ENCODE measurements around the gene ZC3H7A. TPM values are rescaled to one million over a fixed set of nuclear protein-coding genes. Genes with fewer than 3 reads are reported as not detected.

The ZC3H7A gene
- total RNA-seq, 2 experiments from 2014 or later, result 62.3 to 67.8 TPM

DNA sequence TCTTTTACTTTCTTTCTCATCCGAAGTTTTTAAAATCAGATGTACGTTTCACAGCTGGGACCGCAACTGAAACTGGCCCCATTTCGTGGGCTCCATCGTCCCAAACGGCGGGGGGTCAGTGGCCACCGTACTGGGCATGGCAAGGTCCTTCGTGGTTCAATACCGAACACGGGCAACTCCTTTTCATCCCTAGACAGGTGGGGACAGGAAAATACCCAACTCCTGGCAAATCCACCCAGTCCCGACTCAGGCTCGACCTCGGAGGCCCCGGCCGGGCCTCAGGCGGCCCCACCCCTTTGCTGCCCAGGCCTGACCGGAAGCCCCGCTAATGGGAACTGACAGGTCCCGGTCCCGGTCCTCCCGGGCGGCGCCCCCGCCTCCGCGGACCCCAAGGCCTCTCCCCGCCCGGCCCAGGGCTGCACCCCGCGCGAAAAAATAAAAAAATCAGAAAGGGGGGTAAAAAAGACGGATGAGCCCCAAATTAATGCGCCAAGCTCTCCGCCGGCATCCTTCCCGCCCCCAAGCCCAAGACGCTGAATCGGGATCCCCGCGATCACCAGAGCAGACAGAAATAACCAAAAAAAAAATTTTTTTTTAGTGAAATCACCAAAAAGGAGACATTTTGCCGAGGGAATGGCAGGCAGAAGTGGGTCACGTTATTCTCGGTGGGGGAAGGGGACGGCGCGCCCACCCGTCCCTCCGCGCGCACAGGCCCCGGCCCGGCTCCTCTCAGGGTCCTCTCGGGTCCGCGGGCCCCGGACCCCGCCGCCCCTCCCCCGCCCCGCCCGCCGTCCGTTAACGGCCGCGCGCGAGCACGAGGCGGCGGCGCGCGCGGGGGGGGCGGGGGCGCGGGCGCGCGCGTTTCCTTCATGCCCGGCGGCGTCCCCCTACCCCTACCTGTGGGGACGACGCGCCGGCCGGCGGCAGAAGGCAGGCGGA is 562 bp downstream of the ZC3H7A start:
- Mint-ChIP-seq H3K9me3 (no peaks in the 10 kb centered on the region), H3K36me3 (ENCODE audit: low read depth) (peaks cover 32% of the 10 kb centered on the region), H3K4me3 (peak overlapping the region; percentile 76), H3K27me3 (no peaks in the 10 kb centered on the region), H3K27ac (peak overlapping the region; percentile 93), H3K4me1 (ENCODE audit: low read depth) (peaks cover 69% of the 10 kb centered on the region)
- no peak for ATAC-seq
- intact Hi-C loops (cut with micrococcal nuclease), result loop anchor here (2.0 to 5.0 kb wide), 2 partner anchors 14 to 54 kb away; partner anchors contain the start of gene TXNDC11
- CTCF ChIA-PET, result interaction anchor here (0.7 to 7.5 kb wide), 21 partner anchors 10 to 213 kb away, joined by 3 to 125 read pairs (median 4); partner anchors contain the start of genes RSL1D1 and TXNDC11
- POLR2A ChIA-PET, result interaction anchor here (0.6 to 6.6 kb wide), 12 partner anchors 12 to 262 kb away, joined by 3 to 55 read pairs (median 5); partner anchors contain the start of genes GSPT1, RSL1D1 and TXNDC11
- TF ChIP-seq, protein P1, sequence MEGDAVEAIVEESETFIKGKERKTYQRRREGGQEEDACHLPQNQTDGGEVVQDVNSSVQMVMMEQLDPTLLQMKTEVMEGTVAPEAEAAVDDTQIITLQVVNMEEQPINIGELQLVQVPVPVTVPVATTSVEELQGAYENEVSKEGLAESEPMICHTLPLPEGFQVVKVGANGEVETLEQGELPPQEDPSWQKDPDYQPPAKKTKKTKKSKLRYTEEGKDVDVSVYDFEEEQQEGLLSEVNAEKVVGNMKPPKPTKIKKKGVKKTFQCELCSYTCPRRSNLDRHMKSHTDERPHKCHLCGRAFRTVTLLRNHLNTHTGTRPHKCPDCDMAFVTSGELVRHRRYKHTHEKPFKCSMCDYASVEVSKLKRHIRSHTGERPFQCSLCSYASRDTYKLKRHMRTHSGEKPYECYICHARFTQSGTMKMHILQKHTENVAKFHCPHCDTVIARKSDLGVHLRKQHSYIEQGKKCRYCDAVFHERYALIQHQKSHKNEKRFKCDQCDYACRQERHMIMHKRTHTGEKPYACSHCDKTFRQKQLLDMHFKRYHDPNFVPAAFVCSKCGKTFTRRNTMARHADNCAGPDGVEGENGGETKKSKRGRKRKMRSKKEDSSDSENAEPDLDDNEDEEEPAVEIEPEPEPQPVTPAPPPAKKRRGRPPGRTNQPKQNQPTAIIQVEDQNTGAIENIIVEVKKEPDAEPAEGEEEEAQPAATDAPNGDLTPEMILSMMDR (IDR thresholded peaks at IDR 0.05), result no peak
- no peak for DNase-seq

DNA sequence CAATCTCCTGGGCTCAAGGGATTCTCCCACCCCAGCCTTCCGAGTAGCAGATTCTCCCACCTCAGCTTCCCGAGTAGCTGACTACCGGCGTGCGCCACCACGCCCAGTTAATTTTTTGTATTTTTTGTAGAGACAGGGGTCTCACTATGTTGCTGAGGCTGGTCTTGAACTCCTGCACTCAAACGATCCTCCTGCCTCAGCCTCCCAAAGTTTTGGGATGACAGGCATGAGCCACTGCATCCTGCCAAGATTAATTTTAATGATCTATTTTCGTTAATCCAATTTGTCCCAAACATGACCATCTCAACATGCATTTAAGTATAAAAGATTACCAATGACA is 1.2 kb downstream of the ZC3H7A start:
- DNase-seq (no peak), ATAC-seq (no peak)
- Mint-ChIP-seq H3K27ac (peak overlapping the region; percentile 93), H3K4me1 (ENCODE audit: low read depth) (peaks cover 71% of the 10 kb centered on the region), H3K9me3 (no peaks in the 10 kb centered on the region), H3K36me3 (ENCODE audit: low read depth) (peaks cover 36% of the 10 kb centered on the region), H3K27me3 (no peaks in the 10 kb centered on the region), H3K4me3 (peak overlapping the region; percentile 76)
- CTCF ChIA-PET, result interaction anchor here (1.6 to 7.5 kb wide), 4 partner anchors 14 to 53 kb away, joined by 3 to 125 read pairs (median 20); partner anchors contain the start of gene TXNDC11
- intact Hi-C loops (cut with micrococcal nuclease), result loop anchor here (2.0 to 5.0 kb wide), 2 partner anchors 13 to 54 kb away; partner anchors contain the start of gene TXNDC11
- TF ChIP-seq, protein P1 (IDR thresholded peaks at IDR 0.05), result no peak
- POLR2A ChIA-PET, result interaction anchor here (0.6 to 6.6 kb wide), 7 partner anchors 12 to 292 kb away, joined by 3 to 55 read pairs (median 3); partner anchors contain the start of gene TXNDC11

DNA sequence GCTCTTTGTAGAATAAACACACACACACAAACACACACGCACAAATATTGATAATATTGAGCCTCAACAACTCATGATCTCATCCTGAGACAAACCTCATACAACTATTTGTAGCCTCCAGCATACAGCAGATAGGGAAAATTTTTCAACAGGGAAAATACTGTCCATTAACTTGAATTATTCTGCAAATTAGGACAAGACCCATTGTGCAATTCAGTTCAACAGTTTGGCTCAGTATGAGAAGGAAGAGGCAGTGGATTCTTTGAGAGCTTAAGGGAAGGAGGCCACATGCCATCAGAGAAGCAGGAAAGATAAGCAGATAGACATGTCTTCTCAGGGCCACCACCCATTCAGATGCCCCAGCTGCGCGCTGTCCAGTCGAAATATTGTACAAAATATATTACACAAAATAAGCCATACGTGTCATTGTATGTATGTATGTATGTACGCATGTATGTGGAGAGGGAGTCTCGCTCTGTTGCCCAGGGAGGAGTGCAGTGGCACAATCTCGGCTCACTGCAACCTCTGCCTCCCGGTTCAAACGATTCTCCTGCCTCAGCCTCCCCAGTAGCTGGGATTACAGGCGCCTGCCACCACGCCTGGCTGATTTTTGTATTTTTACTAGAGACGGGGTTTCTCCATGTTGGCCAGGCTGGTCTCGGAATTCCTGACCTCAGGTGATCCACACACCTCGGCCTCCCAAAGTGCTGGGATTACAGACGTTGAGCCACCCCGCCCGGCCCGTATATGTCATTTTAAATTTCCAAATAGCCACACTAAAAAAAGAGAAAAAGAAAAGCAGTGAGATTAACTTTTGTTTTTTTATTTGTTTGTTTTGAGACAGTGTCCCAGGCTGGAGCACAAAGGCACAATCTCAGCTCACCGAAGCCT is 1.8 kb downstream of the ZC3H7A start:
- Mint-ChIP-seq H3K4me3 (peak overlapping the region; percentile 76), H3K27me3 (no peaks in the 10 kb centered on the region), H3K4me1 (ENCODE audit: low read depth) (peaks cover 68% of the 10 kb centered on the region), H3K9me3 (no peaks in the 10 kb centered on the region), H3K36me3 (ENCODE audit: low read depth) (peaks cover 37% of the 10 kb centered on the region), H3K27ac (peak overlapping the region; percentile 93)
- TF ChIP-seq, protein P1 (IDR thresholded peaks at IDR 0.05), result no peak
- ATAC-seq (no peak), DNase-seq (no peak)
- intact Hi-C loops (cut with micrococcal nuclease), result loop anchor here (5.0 kb wide), 1 partner anchor 53 kb away; the partner anchor contains the start of gene TXNDC11
- ChIA-PET POLR2A (interaction anchor here (0.7 to 6.6 kb wide), 6 partner anchors 11 to 293 kb away, joined by 3 to 55 read pairs (median 3); partner anchors contain the start of gene TXNDC11), CTCF (interaction anchor here (4.1 to 7.5 kb wide), 2 partner anchors 14 to 52 kb away, joined by 31 to 125 read pairs; partner anchors contain the start of gene TXNDC11)

DNA sequence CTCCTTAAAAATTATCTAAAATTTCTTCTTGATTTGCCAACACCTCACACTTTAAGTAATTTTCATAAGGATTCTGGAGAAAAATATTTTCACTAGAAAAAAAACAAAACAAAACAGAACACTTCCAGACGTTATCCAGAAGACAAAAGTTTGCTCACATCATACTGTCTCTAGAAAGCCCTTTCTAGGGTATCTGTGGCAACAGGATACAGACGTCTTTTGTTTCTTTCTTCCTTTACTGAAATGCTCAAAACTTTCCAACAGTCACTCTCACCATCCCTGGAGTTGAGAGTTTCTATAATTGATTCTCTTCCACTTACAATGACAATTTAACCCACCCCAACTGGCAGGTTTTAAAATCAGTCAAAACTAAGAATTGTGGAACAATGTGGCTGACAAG is 2.6 kb downstream of the ZC3H7A start:
- intact Hi-C loops (cut with micrococcal nuclease), result no loop called here
- TF ChIP-seq, protein P1 (IDR thresholded peaks at IDR 0.05), result no peak
- Mint-ChIP-seq H3K9me3 (no peaks in the 10 kb centered on the region), H3K36me3 (ENCODE audit: low read depth) (peaks cover 38% of the 10 kb centered on the region), H3K4me1 (ENCODE audit: low read depth) (peaks cover 65% of the 10 kb centered on the region), H3K4me3 (peak overlapping the region; percentile 76), H3K27ac (peak overlapping the region; percentile 93), H3K27me3 (no peaks in the 10 kb centered on the region)
- POLR2A ChIA-PET, result interaction anchor here (0.8 to 6.6 kb wide), 4 partner anchors 10 to 168 kb away, joined by 3 to 55 read pairs (median 26); partner anchors contain the start of gene TXNDC11
- ATAC-seq (no peak), DNase-seq (no peak)
- CTCF ChIA-PET, result interaction anchor here (7.5 kb wide), 1 partner anchor 13 kb away, joined by 125 read pairs; no protein-coding TSS in a partner anchor
